GM12865 (cell line): ENCODE results near the gene KLRD1.
"Not testable (repeated sequence)": the region's sequence is repeated elsewhere in the genome, so short reads cannot be mapped to it uniquely, and the experiment has no call there.

Experiments
- DNase-seq: peaks from one replicate; pipeline ENCODE4 v3.0.0; 2010; ENCODE audit warnings: low read depth
- H3K4me3 ChIP-seq: 2 replicates; pipeline ENCODE4 v1.5.1; 2011; ENCODE audit warnings: mild to moderate bottlenecking, low read depth, low read length, control low read depth
- TF ChIP-seq, protein P1 (sequence below): IDR thresholded peaks from 2 replicates; pipeline ENCODE4 v1.5.1; 2011; ENCODE audit warnings: low read length, control low read depth, low read depth, inconsistent platforms; ENCODE audit not compliant: insufficient read depth; ENCODE audit errors: missing control alignments

KLRD1 gene

GRCh38 chr12:10363658-10363913 is 55.9 kb downstream of the KLRD1 start:
- TF ChIP-seq, protein P1, sequence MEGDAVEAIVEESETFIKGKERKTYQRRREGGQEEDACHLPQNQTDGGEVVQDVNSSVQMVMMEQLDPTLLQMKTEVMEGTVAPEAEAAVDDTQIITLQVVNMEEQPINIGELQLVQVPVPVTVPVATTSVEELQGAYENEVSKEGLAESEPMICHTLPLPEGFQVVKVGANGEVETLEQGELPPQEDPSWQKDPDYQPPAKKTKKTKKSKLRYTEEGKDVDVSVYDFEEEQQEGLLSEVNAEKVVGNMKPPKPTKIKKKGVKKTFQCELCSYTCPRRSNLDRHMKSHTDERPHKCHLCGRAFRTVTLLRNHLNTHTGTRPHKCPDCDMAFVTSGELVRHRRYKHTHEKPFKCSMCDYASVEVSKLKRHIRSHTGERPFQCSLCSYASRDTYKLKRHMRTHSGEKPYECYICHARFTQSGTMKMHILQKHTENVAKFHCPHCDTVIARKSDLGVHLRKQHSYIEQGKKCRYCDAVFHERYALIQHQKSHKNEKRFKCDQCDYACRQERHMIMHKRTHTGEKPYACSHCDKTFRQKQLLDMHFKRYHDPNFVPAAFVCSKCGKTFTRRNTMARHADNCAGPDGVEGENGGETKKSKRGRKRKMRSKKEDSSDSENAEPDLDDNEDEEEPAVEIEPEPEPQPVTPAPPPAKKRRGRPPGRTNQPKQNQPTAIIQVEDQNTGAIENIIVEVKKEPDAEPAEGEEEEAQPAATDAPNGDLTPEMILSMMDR, result no peak
- peak overlapping the region; percentile 60 for H3K4me3 ChIP-seq
- no peak for DNase-seq

DNA sequence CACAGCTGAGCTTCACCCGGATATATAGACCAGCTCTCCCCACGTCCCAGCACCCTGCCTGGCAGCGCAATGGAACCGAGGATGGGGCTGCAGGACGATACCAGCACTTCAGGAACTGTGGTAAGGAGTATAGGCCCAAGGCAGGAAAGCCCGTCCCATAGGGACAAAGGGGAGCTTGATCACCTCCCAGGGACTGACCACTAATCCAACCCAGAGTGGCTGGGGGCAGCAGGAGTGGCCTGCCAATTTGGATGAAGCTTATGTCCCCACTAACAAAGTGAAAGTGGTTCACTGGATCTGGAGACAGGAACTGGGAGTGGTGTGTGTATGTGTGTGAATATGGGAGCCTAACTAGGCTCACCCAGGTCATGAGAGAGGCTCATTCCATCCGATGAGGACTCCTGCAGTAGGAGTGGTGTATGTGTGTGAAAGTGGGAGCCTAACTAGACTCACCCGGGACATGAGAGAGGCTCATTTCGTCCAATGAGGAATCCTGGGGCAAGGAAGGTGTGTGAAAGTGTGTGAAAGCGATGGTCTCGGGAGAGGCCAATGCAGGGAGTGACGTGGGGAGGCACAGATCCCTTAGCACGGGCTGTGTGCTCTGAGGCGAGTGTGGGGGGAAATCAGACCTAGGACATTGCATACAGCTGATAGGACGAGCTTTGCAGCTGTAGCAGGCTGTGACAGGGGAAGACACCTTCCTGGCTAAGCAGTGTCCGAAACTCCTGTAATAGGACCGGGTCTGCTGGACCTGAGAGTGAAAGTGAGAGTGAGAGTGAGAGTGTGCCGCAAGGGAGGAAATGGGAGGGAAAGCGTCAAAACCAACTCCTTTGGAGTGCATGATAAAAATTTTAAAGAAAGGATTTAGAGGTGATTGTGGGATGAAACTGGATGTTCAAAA is 56.5 kb downstream of the KLRD1 start:
- peak overlapping the region; percentile 60 for H3K4me3 ChIP-seq
- DNase-seq, result peak; percentile 89
- TF ChIP-seq, protein P1, result no peak

DNA sequence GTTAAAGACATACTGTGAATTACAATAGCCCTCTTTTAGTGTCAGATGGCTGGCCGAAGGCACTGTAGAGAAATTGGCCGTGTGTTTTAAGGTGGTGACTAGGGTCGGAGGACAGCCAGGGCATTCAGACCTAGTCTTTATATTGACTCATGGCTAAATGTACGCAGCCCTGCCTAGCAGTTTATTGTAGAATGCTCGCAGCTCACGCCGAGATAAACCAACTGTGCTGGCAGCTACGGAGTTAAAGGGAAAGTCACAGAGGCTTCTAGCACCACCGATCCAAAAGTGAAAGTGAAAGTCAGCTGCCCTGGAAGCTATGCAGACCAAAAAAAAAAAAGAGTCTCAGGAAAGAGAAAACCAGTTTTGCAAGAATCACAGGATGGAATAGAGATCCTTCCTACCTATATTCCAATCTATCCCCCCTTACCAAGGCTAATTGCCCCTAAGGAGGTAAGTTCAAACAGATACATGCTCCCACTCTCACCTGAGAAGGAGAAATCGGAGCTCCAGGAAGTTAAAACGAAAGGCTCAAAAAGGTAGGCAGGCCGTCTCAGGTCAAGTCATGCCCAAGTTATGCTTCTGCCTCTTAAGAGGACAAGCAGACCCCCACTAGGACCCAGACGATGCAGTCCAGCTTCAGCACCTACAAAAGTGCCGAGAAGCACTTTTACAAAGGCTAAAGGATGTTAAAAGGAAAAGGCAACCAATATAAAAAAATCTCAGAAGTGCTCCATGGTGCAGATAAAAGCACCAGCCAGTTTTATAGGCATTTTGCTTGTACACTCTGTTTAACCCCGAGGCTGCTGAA is 57.3 kb downstream of the KLRD1 start:
- TF ChIP-seq, protein P1, result no peak
- peak overlapping the region; percentile 60 for H3K4me3 ChIP-seq
- peak; percentile 81 for DNase-seq

GRCh38 chr12:10365696-10366405 is 58.2 kb downstream of the KLRD1 start:
- TF ChIP-seq, protein P1, result no peak
- H3K4me3 ChIP-seq, result no peak overlapping the region
- no peak for DNase-seq

DNA sequence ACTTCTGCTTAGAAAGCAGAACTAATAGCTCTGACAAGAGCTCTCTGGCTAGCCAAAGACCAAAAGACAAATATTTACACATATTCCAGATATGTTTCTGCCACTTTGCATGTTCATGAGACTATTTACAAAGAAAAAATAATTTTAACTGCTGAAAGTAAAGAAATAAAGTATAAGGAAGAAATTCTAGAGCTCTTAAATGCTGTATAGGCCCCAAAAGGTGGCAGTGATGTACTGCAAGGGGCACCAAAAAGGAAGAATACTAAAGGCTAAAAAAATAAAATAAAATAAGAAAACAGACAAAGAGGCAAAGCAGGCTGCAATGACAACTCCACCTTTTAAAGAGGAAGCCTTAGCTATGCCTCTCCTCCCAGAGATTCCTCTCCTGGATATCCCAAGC is 59.2 kb downstream of the KLRD1 start:
- DNase-seq, result no peak
- TF ChIP-seq, protein P1, result peak; percentile 4
- no peak overlapping the region for H3K4me3 ChIP-seq

GRCh38 chr12:10367714-10368113 is 60.0 kb downstream of the KLRD1 start:
- not testable (repeated sequence) for DNase-seq, H3K4me3 ChIP-seq
